Measurements from ENCODE around the gene GAS5. TPM values are rescaled to one million over a fixed set of nuclear protein-coding genes. Genes with fewer than 3 reads are reported as not detected.

The GAS5 gene
- total and polyA plus RNA-seq, 9 of the 15 experiments (the other 6 are each of a cell fraction or from before 2014, with no cell fraction given): 565 to 1,860 (median 1,006) TPM

GRCh38 chr1:173821680-173822079, 46.1 kb downstream of the GAS5 start:
- H3K4me2 ChIP-seq (ENCODE audit: insufficient read depth, low read length): 0 out of 2 replicates have a peak overlapping the region, but pooled peaks have one; percentile 23
- TF ChIP-seq MYNN (IDR thresholded peaks at IDR 0.05): no peak
- TF ChIP-seq MYNN (CRISPR knock-in tag; IDR thresholded peaks at IDR 0.05): no peak
- peak; percentile 33; the same call in 1 of the 2 replicates for TF ChIP-seq RBFOX2 (IDR thresholded peaks at IDR 0.05; ENCODE audit: low read depth, low read length)
- TF ChIP-seq ZNF121 (CRISPR knock-in tag; conservative IDR thresholded peaks at IDR 0.05): peak; percentile 96
- TF ChIP-seq ZNF384 (IDR thresholded peaks at IDR 0.05; ENCODE audit: low read depth, low read length): 0 out of 2 replicates have a peak, but pooled peaks have one; percentile 22
- in situ Hi-C loops (cut with MboI): loop anchor here (10.0 to 25.0 kb wide), 2 partner anchors 387 to 916 kb away; no protein-coding TSS in a partner anchor
- FAIRE-seq: no peak
- H3K9ac ChIP-seq (ENCODE audit: insufficient read depth in 1 of 2, low read depth in 2 of 2, low read length in 2 of 2): 0 out of 4 replicates have a peak overlapping the region, but pooled peaks of 1 of the 2 experiments have one; percentile 11
- H3K9me3 ChIP-seq (replicated peaks; ENCODE audit: control insufficient read depth, insufficient read depth, low read depth, low read length): no peaks in the 10 kb centered on the region
- H3K9me1 ChIP-seq (ENCODE audit: control insufficient read depth, insufficient read depth, low read length): no peaks in the 10 kb centered on the region
- ATAC-seq: no peak
- H3K27me3 ChIP-seq (ENCODE audit: control insufficient read depth in 2 of 2, insufficient read depth in 2 of 2, low read length in 2 of 2): no peaks in the 10 kb centered on the region
- ChIA-PET POLR2A (interaction anchor here (0.6 to 3.7 kb wide), 2 partner anchors 9 to 412 kb away, joined by 3 to 21 read pairs; no protein-coding TSS in a partner anchor), CTCF (ENCODE audit: low intra/inter-chr PET ratio) (no interaction called here)
- H3K27ac ChIP-seq (ENCODE audit: extremely low read depth, low read depth, low read length): no peak overlapping the region
- no peaks in the 10 kb centered on the region for H4K20me1 ChIP-seq (replicated peaks; ENCODE audit: control insufficient read depth, insufficient read depth, low read length)
- DNase-seq (ENCODE audit: extremely low read depth in 1 of 4, low spot score in 3 of 4): no peak
- H3K79me2 ChIP-seq (ENCODE audit: control insufficient read depth, insufficient read depth, low read length): peaks cover 84% of the 10 kb centered on the region
- H3K36me3 ChIP-seq (ENCODE audit: control insufficient read depth, insufficient read depth, low read length): peaks cover 46% of the 10 kb centered on the region
- H3K4me1 ChIP-seq (replicated peaks in 1 of 2; ENCODE audit: control insufficient read depth in 2 of 2, insufficient read depth in 2 of 2, low read length in 2 of 2): peaks cover 17 to 18% of the 10 kb centered on the region in 2 experiments; a peak in 4 of 5 replicates
- H3K4me3 ChIP-seq: no peak overlapping the region
- intact Hi-C loops (cut with micrococcal nuclease): loop anchor here (5.0 to 10.0 kb wide), 3 partner anchors 109 to 344 kb away; partner anchors contain the start of genes KLHL20 and PRDX6
- no peak overlapping the region for H2AFZ ChIP-seq (ENCODE audit: low read depth, low read length)
- WGBS (ENCODE audit: insufficient coverage, low coverage, missing lambda C conversion rate): 88% methylated on average over 4 of the region's 4 CpGs
- no TSS peak for BruUV-seq (replicated peaks)

GRCh38 chr1:173818459-173818858, 49.3 kb downstream of the GAS5 start:
- ChIA-PET POLR2A (interaction anchor here (0.7 to 2.0 kb wide), 12 partner anchors 9 to 179 kb away, joined by 3 to 9 read pairs (median 3); partner anchors contain the start of genes GAS5, KLHL20 and ZBTB37), CTCF (ENCODE audit: low intra/inter-chr PET ratio) (no interaction called here)
- peaks cover 13 to 17% of the 10 kb centered on the region in 2 experiments; a peak in 4 of 5 replicates for H3K4me1 ChIP-seq (replicated peaks in 1 of 2; ENCODE audit: control insufficient read depth in 2 of 2, insufficient read depth in 2 of 2, low read length in 2 of 2)
- in situ Hi-C loops (cut with MboI) (loop anchor here (25.0 kb wide), 1 partner anchor 919 kb away; no protein-coding TSS in a partner anchor), intact Hi-C loops (cut with micrococcal nuclease) (no loop called here)
- no peak overlapping the region for H3K27ac ChIP-seq (ENCODE audit: extremely low read depth, low read depth, low read length)
- no peaks in the 10 kb centered on the region for H3K9me3 ChIP-seq (replicated peaks; ENCODE audit: control insufficient read depth, insufficient read depth, low read depth, low read length)
- no peaks in the 10 kb centered on the region for H3K9me1 ChIP-seq (ENCODE audit: control insufficient read depth, insufficient read depth, low read length)
- H2AFZ ChIP-seq (ENCODE audit: low read depth, low read length): no peak overlapping the region
- ATAC-seq (peak; percentile 56), DNase-seq (ENCODE audit: extremely low read depth in 1 of 4, low spot score in 3 of 4) (peak in 1 of 4 experiments; percentile 16), FAIRE-seq (no peak)
- H3K4me3 ChIP-seq: no peak overlapping the region
- BruUV-seq (replicated peaks): no TSS peak
- no peak overlapping the region for H3K9ac ChIP-seq (ENCODE audit: insufficient read depth in 1 of 2, low read depth in 2 of 2, low read length in 2 of 2)
- no peaks in the 10 kb centered on the region for H4K20me1 ChIP-seq (replicated peaks; ENCODE audit: control insufficient read depth, insufficient read depth, low read length)
- H3K79me2 ChIP-seq (ENCODE audit: control insufficient read depth, insufficient read depth, low read length): peaks cover 87% of the 10 kb centered on the region
- H3K27me3 ChIP-seq (ENCODE audit: control insufficient read depth in 2 of 2, insufficient read depth in 2 of 2, low read length in 2 of 2): no peaks in the 10 kb centered on the region
- H3K4me2 ChIP-seq (ENCODE audit: insufficient read depth, low read length): no peak overlapping the region
- 5% methylated on average over 1 of the region's 1 CpG for WGBS (ENCODE audit: insufficient coverage, low coverage, missing lambda C conversion rate)
- H3K36me3 ChIP-seq (ENCODE audit: control insufficient read depth, insufficient read depth, low read length): peaks cover 46% of the 10 kb centered on the region
- TF ChIP-seq NFXL1 (CRISPR knock-in tag; IDR thresholded peaks at IDR 0.05) (no peak), TEAD1 (CRISPR knock-in tag; IDR thresholded peaks at IDR 0.05) (no peak), MEF2D (tag; conservative IDR thresholded peaks at IDR 0.05; ENCODE audit: low read depth) (0 out of 2 replicates have a peak, but pooled peaks have one; percentile 3), ZZZ3 (IDR thresholded peaks at IDR 0.05) (0 out of 2 replicates have a peak, but pooled peaks have one; percentile 0), EP400 (IDR thresholded peaks at IDR 0.05) (peak; percentile 19; the same call in 1 of the 2 replicates), FOXM1 (IDR thresholded peaks at IDR 0.05; ENCODE audit: low read depth) (no peak), FOXM1 (CRISPR knock-in tag; IDR thresholded peaks at IDR 0.05; ENCODE audit: low read depth) (no peak), ARID1B (IDR thresholded peaks at IDR 0.05) (peak; percentile 7), NCOR1 (IDR thresholded peaks at IDR 0.05) (no peak), ZNF311 (CRISPR knock-in tag; IDR thresholded peaks at IDR 0.05) (no peak), FOXK1 (CRISPR knock-in tag; IDR thresholded peaks at IDR 0.05; ENCODE audit: borderline replicate concordance) (no peak), GATAD2B (IDR thresholded peaks at IDR 0.05; ENCODE audit: borderline replicate concordance) (peak; percentile 57; the same call in 1 of the 2 replicates), SMARCE1 (IDR thresholded peaks at IDR 0.05) (0 out of 2 replicates have a peak, but pooled peaks have one; percentile 28), CSDE1 (IDR thresholded peaks at IDR 0.05) (0 out of 4 replicates have a peak, but pooled peaks of 1 of the 2 experiments have one; percentile 19), SUPT5H (IDR thresholded peaks at IDR 0.05) (peak; percentile 16; the same call in 1 of the 2 replicates)
